CD14-positive monocyte (primary cell): Measurements from ENCODE around the gene ALG6. TPM values are rescaled to one million over a fixed set of nuclear protein-coding genes. Genes with fewer than 3 reads are reported as not detected.

Source experiments
- DNase-seq, 3 donors: peaks; one replicate each; pipeline ENCODE4 v3.0.0-alpha.2; 2011 to 2022
- H2AFZ ChIP-seq: 2 replicates; pipeline ENCODE4 v1.6.0; 2012; ENCODE audit warnings: mild to moderate bottlenecking, low read depth, low read length, inconsistent platforms; ENCODE audit not compliant: insufficient read depth, poor library complexity, severe bottlenecking
- H3K27ac ChIP-seq, 2 donors: 1 replicate in 1 of 2; 2 replicates in 1 of 2; pipeline ENCODE4 v1.5.1; 2012 to 2013; ENCODE audit warnings: low read length in 2 of 2, control low read depth in 1 of 2, inconsistent platforms in 1 of 2, low read depth in 1 of 2, mild to moderate bottlenecking in 1 of 2
- H3K27me3 ChIP-seq, 2 donors: one replicate each; pipeline versions ENCODE4 v1.6.0 to v1.6.1; 2011 to 2013; ENCODE audit warnings: low read length in 2 of 2; ENCODE audit not compliant: control insufficient read depth in 2 of 2, insufficient read depth in 2 of 2
- H3K36me3 ChIP-seq, 2 donors: replicated peaks in 1 of 2; 1 replicate in 1 of 2; 2 replicates in 1 of 2; pipeline versions ENCODE4 v1.5.1 to v1.6.1; 2012 to 2013; ENCODE audit warnings: low read length in 2 of 2, control low read depth in 1 of 2, inconsistent platforms in 1 of 2, mild to moderate bottlenecking in 1 of 2; ENCODE audit not compliant: insufficient read depth in 2 of 2, control insufficient read depth in 1 of 2
- H3K4me1 ChIP-seq, 2 donors: 1 replicate in 1 of 2; 2 replicates in 1 of 2; pipeline versions ENCODE4 v1.5.1 to v1.6.1; 2012 to 2013; ENCODE audit warnings: low read length in 2 of 2, control low read depth in 1 of 2, inconsistent platforms in 1 of 2, mild to moderate bottlenecking in 1 of 2, moderate library complexity in 1 of 2; ENCODE audit not compliant: insufficient read depth in 2 of 2, control insufficient read depth in 1 of 2
- H3K4me2 ChIP-seq: replicated peaks from 2 replicates; pipeline ENCODE3; 2012; ENCODE audit warnings: low read length, moderate library complexity, mild to moderate bottlenecking; ENCODE audit not compliant: poor library complexity, severe bottlenecking; ENCODE audit errors: extremely low read depth
- H3K4me3 ChIP-seq, 3 experiments: fragments of 200-600 bp in 1 of 3; sonication (generic) in 1 of 3; replicated peaks in 1 of 3; 1 replicate in 2 of 3; 2 replicates in 1 of 3; pipeline ENCODE4 v1.5.1; 2011 to 2013; ENCODE audit warnings: low read length in 3 of 3, mild to moderate bottlenecking in 3 of 3, control low read depth in 2 of 3, low read depth in 2 of 3, inconsistent platforms in 1 of 3, moderate library complexity in 1 of 3
- H3K79me2 ChIP-seq: 2 replicates; pipeline ENCODE4 v1.6.0; 2012; ENCODE audit warnings: mild to moderate bottlenecking, control low read depth, inconsistent platforms, low read length, moderate library complexity; ENCODE audit not compliant: insufficient read depth
- H3K9ac ChIP-seq: 2 replicates; pipeline ENCODE4 v1.6.0; 2017; ENCODE audit warnings: low read length, mild to moderate bottlenecking; ENCODE audit not compliant: insufficient read depth, poor library complexity, severe bottlenecking
- H3K9me3 ChIP-seq, 2 donors: replicated peaks in 1 of 2; 1 replicate in 1 of 2; 2 replicates in 1 of 2; pipeline versions ENCODE4 v1.5.1 to v1.6.1; 2012 to 2013; ENCODE audit warnings: low read length in 2 of 2, control low read depth in 1 of 2; ENCODE audit not compliant: control insufficient read depth in 1 of 2, insufficient read depth in 1 of 2
- H4K20me1 ChIP-seq: 2 replicates; pipeline ENCODE4 v1.6.0; 2012; ENCODE audit warnings: mild to moderate bottlenecking, low read length, control low read depth, moderate library complexity; ENCODE audit not compliant: insufficient read depth
- H3K27ac Mint-ChIP-seq, 7 donors: one replicate each; pipeline ENCODE4 v1.8.0; 2020; ENCODE audit warnings: mild to moderate bottlenecking in 7 of 7, mixed read lengths in 7 of 7, moderate library complexity in 6 of 7, inconsistent platforms in 2 of 7
- H3K27me3 Mint-ChIP-seq, 3 donors: one replicate each; pipeline ENCODE4 v1.8.0; 2021 to 2022; ENCODE audit warnings: low read depth in 3 of 3, mild to moderate bottlenecking in 3 of 3, mixed read lengths in 3 of 3, moderate library complexity in 3 of 3, inconsistent platforms in 1 of 3
- H3K36me3 Mint-ChIP-seq, 2 donors: one replicate each; pipeline ENCODE4 v1.8.0; 2020; ENCODE audit warnings: mixed read lengths in 2 of 2, inconsistent platforms in 1 of 2, mild to moderate bottlenecking in 1 of 2
- H3K4me1 Mint-ChIP-seq: one replicate; pipeline ENCODE4 v1.8.0; 2020; ENCODE audit warnings: mild to moderate bottlenecking, mixed read lengths
- H3K4me3 Mint-ChIP-seq, 2 donors: one replicate each; pipeline ENCODE4 v1.8.0; 2020; ENCODE audit warnings: mild to moderate bottlenecking in 2 of 2, mixed read lengths in 2 of 2, moderate library complexity in 1 of 2
- H3K9me3 Mint-ChIP-seq, 7 donors: one replicate each; pipeline ENCODE4 v1.8.0; 2020 to 2022; ENCODE audit warnings: mixed read lengths in 7 of 7, mild to moderate bottlenecking in 6 of 7, moderate library complexity in 6 of 7, inconsistent platforms in 2 of 7
- intact Hi-C, 2 donors: fragments of 100-400 bp; cut with micrococcal nuclease; formaldehyde crosslinking; loops; one replicate each; pipeline versions ENCODE4 v1.15.0 to v1.15.1; 2023
- polyA plus RNA-seq, 3 donors: library from polyadenylated mRNA; depleted of rRNA in 1 of 3; unstranded in 2 of 3; stranded (reverse) in 1 of 3; fragments of 300-500 nt in 2 of 3; fragments of >200 nt in 1 of 3; fragmentation: Illumina TruSeq in 2 of 3; gene quantifications; 1 replicate in 2 of 3; 2 replicates in 1 of 3; pipeline ENCODE4 v1.2.3, GENCODE V29; 2012 to 2021
- TF ChIP-seq, protein P1 (sequence below): fragments of 200-600 bp; IDR thresholded peaks from one replicate; pipeline ENCODE4 v1.8.0; 2022; ENCODE audit warnings: antibody characterized with exemption, mild to moderate bottlenecking

ALG6 gene
- polyA plus RNA-seq, 3 donors, result 9.3 to 24.7 (median 20.2) TPM

- intact Hi-C loops, result no loop called here
- no peak overlapping the region for H2AFZ ChIP-seq
- no peak overlapping the region for H3K4me2 ChIP-seq
- H3K79me2 ChIP-seq, result no peaks in the 10 kb centered on the region
- H3K9me3 Mint-ChIP-seq, result no peaks in the 10 kb centered on the region
- H3K9me3 ChIP-seq, result no peaks in the 10 kb centered on the region
- H3K27me3 Mint-ChIP-seq, result no peaks in the 10 kb centered on the region
- no peaks in the 10 kb centered on the region for H4K20me1 ChIP-seq
- no peak overlapping the region for H3K4me3 Mint-ChIP-seq
- TF ChIP-seq, protein P1, sequence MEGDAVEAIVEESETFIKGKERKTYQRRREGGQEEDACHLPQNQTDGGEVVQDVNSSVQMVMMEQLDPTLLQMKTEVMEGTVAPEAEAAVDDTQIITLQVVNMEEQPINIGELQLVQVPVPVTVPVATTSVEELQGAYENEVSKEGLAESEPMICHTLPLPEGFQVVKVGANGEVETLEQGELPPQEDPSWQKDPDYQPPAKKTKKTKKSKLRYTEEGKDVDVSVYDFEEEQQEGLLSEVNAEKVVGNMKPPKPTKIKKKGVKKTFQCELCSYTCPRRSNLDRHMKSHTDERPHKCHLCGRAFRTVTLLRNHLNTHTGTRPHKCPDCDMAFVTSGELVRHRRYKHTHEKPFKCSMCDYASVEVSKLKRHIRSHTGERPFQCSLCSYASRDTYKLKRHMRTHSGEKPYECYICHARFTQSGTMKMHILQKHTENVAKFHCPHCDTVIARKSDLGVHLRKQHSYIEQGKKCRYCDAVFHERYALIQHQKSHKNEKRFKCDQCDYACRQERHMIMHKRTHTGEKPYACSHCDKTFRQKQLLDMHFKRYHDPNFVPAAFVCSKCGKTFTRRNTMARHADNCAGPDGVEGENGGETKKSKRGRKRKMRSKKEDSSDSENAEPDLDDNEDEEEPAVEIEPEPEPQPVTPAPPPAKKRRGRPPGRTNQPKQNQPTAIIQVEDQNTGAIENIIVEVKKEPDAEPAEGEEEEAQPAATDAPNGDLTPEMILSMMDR, result no peak
- H3K4me1 Mint-ChIP-seq, result peaks cover 2% of the 10 kb centered on the region
- H3K4me3 ChIP-seq, result no peak overlapping the region
- H3K36me3 Mint-ChIP-seq, result peaks cover 41 to 43% of the 10 kb centered on the region in 2 donors
- H3K9ac ChIP-seq, result no peak overlapping the region
- no peaks in the 10 kb centered on the region for H3K27me3 ChIP-seq
- H3K4me1 ChIP-seq, result no peaks in the 10 kb centered on the region
- peak overlapping the region in 2 of 7 donors; percentile 0 to 14 for H3K27ac Mint-ChIP-seq
- no peak overlapping the region for H3K27ac ChIP-seq
- peaks cover 20 to 64% of the 10 kb centered on the region in 2 donors for H3K36me3 ChIP-seq
- DNase-seq, result no peak
These were observed 37.6 kb downstream of the ALG6 start for GRCh38 chr1:63405021-63405420.

DNA sequence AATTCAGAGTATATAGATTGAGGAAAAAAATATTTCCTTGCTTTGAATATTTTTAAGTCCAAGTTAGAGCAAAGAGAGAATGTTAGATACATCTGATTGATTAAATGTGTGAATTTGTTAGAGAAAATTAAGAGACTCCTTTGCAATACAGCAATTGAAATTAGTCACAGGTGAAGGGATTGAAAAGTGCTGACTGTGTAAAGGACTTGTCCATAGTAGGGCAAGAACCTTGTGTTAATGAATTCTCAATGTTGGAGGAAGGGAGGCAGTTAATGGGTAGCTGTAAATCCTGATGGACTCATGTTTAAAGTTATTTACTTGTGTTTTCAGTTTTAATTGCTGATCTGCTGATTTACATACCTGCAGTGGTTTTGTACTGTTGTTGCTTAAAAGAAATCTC is 38.6 kb downstream of the ALG6 start:
- DNase-seq, result no peak
- no peak overlapping the region for H3K27ac ChIP-seq
- Mint-ChIP-seq H3K36me3 (peaks cover 34 to 39% of the 10 kb centered on the region in 2 donors), H3K9me3 (no peaks in the 10 kb centered on the region), H3K27me3 (no peaks in the 10 kb centered on the region), H3K4me1 (peaks cover 2% of the 10 kb centered on the region), H3K27ac (no peak overlapping the region), H3K4me3 (no peak overlapping the region)
- H3K9me3 ChIP-seq, result no peaks in the 10 kb centered on the region
- no peaks in the 10 kb centered on the region for H3K4me1 ChIP-seq
- no peak overlapping the region for H2AFZ ChIP-seq
- H3K4me2 ChIP-seq, result no peak overlapping the region
- intact Hi-C loops, result no loop called here
- peaks cover 21 to 60% of the 10 kb centered on the region in 2 donors for H3K36me3 ChIP-seq
- no peak overlapping the region for H3K9ac ChIP-seq
- H3K79me2 ChIP-seq, result no peaks in the 10 kb centered on the region
- H4K20me1 ChIP-seq, result no peaks in the 10 kb centered on the region
- TF ChIP-seq, protein P1, result no peak
- H3K27me3 ChIP-seq, result no peaks in the 10 kb centered on the region
- no peak overlapping the region for H3K4me3 ChIP-seq
